ENCODE results near the gene BCL2L13. TPM values are rescaled to one million over a fixed set of nuclear protein-coding genes. Genes with fewer than 3 reads are reported as not detected.

Gene BCL2L13, protein sequence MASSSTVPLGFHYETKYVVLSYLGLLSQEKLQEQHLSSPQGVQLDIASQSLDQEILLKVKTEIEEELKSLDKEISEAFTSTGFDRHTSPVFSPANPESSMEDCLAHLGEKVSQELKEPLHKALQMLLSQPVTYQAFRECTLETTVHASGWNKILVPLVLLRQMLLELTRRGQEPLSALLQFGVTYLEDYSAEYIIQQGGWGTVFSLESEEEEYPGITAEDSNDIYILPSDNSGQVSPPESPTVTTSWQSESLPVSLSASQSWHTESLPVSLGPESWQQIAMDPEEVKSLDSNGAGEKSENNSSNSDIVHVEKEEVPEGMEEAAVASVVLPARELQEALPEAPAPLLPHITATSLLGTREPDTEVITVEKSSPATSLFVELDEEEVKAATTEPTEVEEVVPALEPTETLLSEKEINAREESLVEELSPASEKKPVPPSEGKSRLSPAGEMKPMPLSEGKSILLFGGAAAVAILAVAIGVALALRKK
- total RNA-seq, result 26.2 and 45.6 TPM in 2 replicates

DNA sequence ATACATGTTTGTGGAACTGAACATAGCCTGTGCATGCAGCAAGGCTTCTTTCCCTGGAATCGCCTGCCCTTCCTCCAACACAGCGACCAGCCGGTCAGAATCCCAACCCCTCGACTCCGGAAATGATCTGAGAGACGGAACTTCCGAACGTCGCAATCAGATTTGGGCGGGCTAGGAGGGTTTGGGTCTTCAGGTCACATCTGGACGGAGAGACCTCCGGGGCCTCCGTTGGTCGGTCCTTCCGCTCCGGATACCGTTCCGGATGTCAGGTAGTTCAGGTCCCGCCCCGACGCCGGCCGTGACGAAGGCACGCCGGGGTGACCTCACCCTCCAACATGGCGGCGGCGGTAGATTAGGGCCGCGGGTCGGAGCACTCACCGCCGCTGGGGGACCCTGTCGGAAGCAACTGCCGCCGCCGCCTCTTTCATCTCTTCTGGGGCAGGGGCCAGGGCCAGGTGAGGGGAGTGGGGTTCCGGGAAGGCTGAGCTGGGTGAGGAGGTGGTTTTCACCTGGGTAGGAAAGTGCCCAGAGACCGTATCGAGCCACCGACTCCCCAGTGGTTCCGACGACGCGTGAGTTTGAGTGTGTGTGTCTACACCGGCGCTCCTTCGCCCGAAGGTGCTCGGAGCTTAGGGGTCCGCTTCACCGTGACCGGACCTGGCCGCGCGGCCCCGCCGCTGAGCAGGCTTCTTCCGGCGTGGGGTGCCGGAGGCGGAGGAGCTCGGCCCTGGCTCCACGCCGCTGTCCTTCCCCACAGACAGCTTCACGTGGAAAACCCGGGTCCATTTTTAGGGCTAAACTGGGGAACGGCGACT lies at the start of gene BCL2L13:
BCL2L13 (plus strand) TSS at position 326 of the 815 bp plus-strand sequence. CDS start 16,955 bp downstream, outside the sequence.

DNA sequence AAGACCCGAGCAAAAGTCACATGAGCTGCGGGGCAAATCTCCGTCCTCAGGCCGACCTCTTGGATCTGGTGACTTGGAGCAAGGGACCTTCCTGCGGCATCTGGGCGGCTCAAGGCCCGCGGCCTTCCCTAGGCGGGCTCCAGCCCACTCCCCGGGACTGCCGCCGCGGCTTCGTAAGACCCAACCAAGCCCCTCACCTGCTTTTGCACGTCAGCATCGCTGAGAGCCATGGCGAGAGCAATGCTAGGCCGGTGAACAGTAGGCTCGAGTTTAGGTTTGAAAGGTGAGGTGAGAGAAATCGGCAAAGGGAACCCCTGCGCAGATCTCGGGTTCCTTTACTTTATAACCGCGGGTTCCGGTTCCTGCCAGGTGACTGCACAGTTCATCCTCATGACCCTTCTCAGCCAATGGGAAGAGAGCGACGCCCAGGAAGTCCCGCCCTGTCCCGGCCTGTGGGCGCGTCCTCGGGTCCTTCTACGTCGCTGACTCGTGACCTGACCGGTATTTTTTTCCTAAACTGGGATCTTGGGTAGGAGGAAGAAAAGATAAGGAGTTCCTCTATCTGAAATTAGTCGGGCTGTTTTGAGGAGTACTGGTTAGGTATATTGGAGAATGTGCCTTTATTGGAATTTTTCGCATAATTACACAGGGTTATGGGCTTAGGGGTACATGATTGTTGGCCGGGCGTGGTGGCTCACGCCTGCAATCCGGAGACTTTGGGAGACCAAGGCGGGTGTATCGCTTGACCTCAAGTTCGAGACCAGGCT lies 10.0 kb upstream of the BCL2L13 start, which contains the start of gene ATP6V1E1:
ATP6V1E1 (minus strand) TSS at position 344 of the 767 bp plus-strand sequence; CDS start at position 230, 114 bp downstream.

DNA sequence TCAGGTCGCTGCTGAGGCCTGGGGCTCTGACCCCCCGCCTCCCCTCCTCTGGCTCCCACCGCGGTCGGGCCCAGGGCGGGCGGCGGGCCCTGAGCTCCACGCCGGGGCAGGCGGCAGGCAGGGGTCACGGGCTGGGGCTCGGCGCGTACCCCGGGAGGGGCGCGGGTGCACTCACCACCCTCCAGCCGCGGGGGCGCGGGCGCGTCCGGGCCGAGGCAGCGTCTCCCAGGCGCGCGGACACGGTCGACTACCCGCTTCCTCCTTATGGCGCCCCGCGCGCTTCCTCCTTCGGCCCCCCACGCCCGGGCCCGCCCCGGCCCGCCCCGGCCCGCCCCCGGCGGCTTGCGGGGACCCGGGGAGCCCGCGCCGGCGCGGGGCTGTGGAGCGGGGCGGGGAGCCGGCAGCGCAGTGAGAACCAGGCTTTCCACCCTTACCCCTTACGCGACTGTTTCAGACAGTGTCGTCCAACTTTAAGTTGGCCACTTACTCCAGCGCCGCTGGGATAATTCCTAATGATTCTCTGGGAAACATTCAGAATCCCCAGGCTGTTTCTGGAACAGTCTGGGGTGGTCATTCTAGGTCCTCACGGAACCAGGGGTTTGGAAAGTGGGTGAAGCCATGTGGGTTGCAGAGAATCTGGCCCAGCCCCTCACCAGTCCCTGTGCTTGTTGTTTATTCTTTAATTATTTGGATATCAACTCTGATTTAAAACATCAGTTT lies 135.8 kb downstream of the BCL2L13 start, which contains the start of gene BID:
BID (minus strand) TSS at position 264 of the 720 bp plus-strand sequence. CDS start 24,353 bp downstream, outside the sequence.

Other genes with a start within 250 kb of the BCL2L13 start
- not detected in 2 replicates for gene SLC25A18, start 75.3 kb upstream of the BCL2L13 start, total RNA-seq
- 98.8 and 138 TPM in 2 replicates for gene ATP6V1E1, start 10.0 kb upstream of the BCL2L13 start, total RNA-seq
- 50.2 and 83.8 TPM in 2 replicates for gene BID, start 135.7 kb downstream of the BCL2L13 start, total RNA-seq

Data from bladder microvascular endothelial cell (primary cell).